ENCODE measurements around the gene ITLN2.

Gene ITLN2

DNA sequence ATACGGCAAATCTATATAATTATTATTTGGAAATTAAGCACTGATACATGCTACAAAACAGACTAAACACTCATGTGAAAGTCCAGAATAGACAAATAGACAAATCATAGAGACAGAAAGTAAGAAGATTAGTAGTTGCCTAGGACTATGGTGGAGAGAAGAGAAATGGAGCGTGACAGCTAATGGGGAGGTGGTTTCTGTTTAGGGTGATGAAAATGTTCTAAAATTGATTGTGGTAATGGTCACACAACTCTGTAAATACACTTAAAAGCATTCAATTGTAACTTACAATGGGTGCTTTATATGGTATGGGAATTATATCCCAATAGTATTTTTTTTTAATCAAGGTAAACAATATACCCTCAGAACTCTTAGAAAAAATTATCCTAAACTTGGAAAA, 20.4 kb upstream of the ITLN2 start:
- H3K4me3 ChIP-seq (ENCODE audit: low read depth, low read length) = no peak overlapping the region
- TF ChIP-seq, protein P1, sequence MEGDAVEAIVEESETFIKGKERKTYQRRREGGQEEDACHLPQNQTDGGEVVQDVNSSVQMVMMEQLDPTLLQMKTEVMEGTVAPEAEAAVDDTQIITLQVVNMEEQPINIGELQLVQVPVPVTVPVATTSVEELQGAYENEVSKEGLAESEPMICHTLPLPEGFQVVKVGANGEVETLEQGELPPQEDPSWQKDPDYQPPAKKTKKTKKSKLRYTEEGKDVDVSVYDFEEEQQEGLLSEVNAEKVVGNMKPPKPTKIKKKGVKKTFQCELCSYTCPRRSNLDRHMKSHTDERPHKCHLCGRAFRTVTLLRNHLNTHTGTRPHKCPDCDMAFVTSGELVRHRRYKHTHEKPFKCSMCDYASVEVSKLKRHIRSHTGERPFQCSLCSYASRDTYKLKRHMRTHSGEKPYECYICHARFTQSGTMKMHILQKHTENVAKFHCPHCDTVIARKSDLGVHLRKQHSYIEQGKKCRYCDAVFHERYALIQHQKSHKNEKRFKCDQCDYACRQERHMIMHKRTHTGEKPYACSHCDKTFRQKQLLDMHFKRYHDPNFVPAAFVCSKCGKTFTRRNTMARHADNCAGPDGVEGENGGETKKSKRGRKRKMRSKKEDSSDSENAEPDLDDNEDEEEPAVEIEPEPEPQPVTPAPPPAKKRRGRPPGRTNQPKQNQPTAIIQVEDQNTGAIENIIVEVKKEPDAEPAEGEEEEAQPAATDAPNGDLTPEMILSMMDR (conservative IDR thresholded peaks at IDR 0.05; ENCODE audit: low read depth, low read length) = no peak
- no peak for DNase-seq (ENCODE audit: low read depth)

DNA sequence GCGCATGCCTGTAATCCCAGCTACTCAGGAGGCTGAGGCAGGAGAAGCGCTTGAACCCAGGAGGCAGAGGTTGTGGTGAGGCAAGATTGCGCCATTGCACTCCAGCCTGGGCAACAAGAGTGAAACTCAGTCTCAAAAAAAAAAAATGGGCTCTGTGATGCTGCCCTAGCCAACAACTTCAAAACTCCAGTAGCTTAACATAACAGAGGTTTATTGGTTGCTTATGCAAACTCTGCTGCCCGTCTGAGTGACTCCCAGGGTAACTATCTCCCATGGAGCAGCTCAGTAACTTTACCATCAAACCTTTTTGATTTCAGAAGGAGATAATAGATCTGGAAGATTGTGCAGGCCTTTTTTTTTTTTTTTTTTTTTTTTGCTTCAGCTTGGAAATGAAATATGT, 18.9 kb upstream of the ITLN2 start:
- H3K4me3 ChIP-seq (ENCODE audit: low read depth, low read length) = no peak overlapping the region
- no peak for DNase-seq (ENCODE audit: low read depth)
- TF ChIP-seq, protein P1 (conservative IDR thresholded peaks at IDR 0.05; ENCODE audit: low read depth, low read length) = no peak

DNA sequence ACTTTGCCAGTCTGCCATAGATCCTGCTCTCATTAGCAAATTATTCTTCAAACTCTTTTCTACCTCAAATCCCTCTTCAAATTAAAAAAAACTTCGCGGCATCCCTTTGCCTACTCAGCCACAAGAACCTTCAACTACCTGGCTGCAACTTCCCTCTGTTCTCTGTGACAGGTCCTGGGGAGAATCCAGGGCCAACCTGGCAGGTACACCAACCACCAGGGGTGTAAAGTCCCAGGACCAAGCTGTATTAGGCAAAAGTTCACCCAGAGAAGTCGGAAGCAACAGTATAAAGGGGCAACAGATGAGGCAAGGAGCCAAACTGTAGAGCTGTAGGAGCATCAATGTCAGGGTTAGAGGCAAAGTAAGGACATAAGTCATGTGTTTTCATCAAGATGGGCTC, 18.3 kb upstream of the ITLN2 start:
- no peak overlapping the region for H3K4me3 ChIP-seq (ENCODE audit: low read depth, low read length)
- TF ChIP-seq, protein P1 (conservative IDR thresholded peaks at IDR 0.05; ENCODE audit: low read depth, low read length) = no peak
- no peak for DNase-seq (ENCODE audit: low read depth)

DNA sequence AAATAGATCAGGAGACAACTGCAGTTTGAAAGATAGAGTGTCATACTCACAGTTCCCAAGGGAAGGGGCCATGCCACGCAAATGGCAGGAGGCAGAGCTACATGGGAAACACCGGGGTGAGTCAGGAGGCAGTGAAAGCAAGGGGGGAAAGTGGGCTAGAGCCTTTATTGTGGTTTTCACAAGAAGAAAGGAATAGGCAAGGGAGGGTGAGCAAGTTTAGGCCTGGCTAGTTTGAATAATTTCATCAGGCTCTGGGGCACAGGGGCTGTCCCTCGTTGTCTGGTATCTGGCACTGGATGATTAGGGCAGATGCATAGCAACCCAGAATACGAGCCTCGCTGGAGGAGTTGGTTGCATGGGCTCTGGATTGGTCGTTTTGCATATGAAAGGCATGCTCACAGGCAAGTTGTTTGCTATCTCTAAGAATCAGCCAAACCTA, 17.0 kb upstream of the ITLN2 start:
- H3K4me3 ChIP-seq (ENCODE audit: low read depth, low read length) = no peak overlapping the region
- TF ChIP-seq, protein P1 (conservative IDR thresholded peaks at IDR 0.05; ENCODE audit: low read depth, low read length) = no peak
- DNase-seq (ENCODE audit: low read depth) = no peak

DNA sequence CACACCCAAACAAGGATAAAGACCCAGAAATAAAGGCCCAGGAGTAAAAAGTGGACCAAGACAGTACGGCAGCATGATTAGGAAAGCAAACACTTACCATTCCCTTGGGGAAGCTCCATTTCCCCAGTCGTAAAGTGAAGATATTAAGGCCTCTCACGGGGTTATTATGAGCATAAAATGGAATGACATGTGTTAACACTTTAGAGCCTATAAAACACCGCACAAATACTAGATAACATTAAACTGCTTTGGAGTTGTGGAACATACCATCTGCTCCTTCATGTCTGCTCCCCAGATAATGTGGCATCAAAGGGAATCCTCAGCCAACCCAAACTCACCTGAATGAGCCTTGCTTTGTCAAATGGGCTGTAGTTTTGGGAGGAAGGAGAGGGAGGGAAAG, 8.9 kb upstream of the ITLN2 start:
- H3K4me3 ChIP-seq (ENCODE audit: low read depth, low read length) = no peak overlapping the region
- TF ChIP-seq, protein P1 (conservative IDR thresholded peaks at IDR 0.05; ENCODE audit: low read depth, low read length) = no peak
- no peak for DNase-seq (ENCODE audit: low read depth)

DNA sequence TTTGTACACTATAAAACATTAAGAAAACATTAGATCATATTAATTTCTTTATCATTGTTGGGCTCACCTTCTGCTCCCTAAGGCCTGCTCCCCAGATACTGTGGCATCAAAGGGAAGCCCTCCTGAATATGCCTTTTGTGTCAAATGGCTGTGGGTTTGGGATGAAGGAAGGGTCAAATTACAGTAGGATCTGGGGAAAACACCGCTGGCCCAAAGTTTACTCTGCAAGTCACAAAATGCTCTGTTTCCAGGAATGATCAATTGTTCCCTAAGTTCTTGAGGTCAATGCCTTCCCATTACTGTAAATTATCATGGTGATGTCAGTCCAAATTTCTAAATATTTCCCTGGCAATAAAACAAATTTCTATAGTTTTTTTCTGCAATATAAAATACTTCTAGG, 6.8 kb upstream of the ITLN2 start:
- no peak for DNase-seq (ENCODE audit: low read depth)
- H3K4me3 ChIP-seq (ENCODE audit: low read depth, low read length) = no peak overlapping the region
- TF ChIP-seq, protein P1 (conservative IDR thresholded peaks at IDR 0.05; ENCODE audit: low read depth, low read length) = no peak

DNA sequence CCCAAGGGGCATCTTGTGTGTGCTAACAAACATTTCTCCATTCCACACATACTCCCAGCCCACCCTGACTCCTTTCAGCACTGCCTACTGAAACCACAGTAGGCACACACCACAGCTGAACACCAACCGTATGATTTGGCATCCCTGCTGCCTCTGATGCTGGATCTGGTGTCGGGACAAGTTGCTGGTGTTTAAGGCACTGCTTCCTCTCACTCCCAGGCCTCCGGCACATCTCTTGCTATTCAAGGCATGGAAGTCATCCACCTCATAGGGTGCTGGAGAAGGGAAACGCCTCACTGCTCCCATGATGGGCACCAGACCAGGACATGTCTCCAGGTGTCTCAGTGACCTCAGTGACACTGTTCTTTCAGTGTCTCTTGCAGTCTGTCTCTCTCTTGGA, 2.4 kb upstream of the ITLN2 start:
- no peak for DNase-seq (ENCODE audit: low read depth)
- H3K4me3 ChIP-seq (ENCODE audit: low read depth, low read length) = no peak overlapping the region
- TF ChIP-seq, protein P1 (conservative IDR thresholded peaks at IDR 0.05; ENCODE audit: low read depth, low read length) = no peak

Data from choroid plexus epithelial cell (primary cell).